Prostate gland (tissue), 2 donors: Measurements from ENCODE around the gene DIS3L2.

Experiments
- CTCF ChIP-seq, 4 experiments: fragments of 200-600 bp in 2 of 4; fragments of 450-650 bp in 2 of 4; sonication (generic) in 2 of 4; IDR thresholded peaks; 1 replicate in 3 of 4; 2 replicates in 1 of 4; pipeline ENCODE4 v1.5.1; 2016 to 2019; ENCODE audit warnings: antibody characterized with exemption in 4 of 4, mild to moderate bottlenecking in 2 of 4, moderate library complexity in 2 of 4
- POLR2A ChIP-seq: fragments of 450-650 bp; IDR thresholded peaks from one replicate; pipeline ENCODE4 v1.6.1; 2016; ENCODE audit warnings: antibody characterized with exemption, mild to moderate bottlenecking
- POLR2AphosphoS5 ChIP-seq: sonication (generic); formaldehyde crosslinking; IDR thresholded peaks from one replicate; pipeline ENCODE4 v1.6.1; 2017; ENCODE audit warnings: antibody characterized with exemption

- no peak for TF ChIP-seq CTCF (IDR thresholded peaks at IDR 0.05)
- TF ChIP-seq POLR2A, result no peak
- peak; percentile 79 for TF ChIP-seq POLR2AphosphoS5
These were observed 339.4 kb downstream of the DIS3L2 start for GRCh38 chr2:232300894-232301387.
